ACC112 (cell line): Measurements from ENCODE around the gene SGPL1.
"Not testable (repeated sequence)": the region's sequence is repeated elsewhere in the genome, so short reads cannot be mapped to it uniquely, and the experiment has no call there.

ENCODE experiments used
- H2AFZ ChIP-seq: fragments of 200-600 bp; sonication (generic); one replicate; pipeline ENCODE4 v1.6.0; 2017; ENCODE audit warnings: antibody characterized with exemption, low read length; ENCODE audit not compliant: unreplicated experiment
- H3K27ac ChIP-seq: fragments of 200-600 bp; sonication (generic); 2 replicates; pipeline ENCODE4 v1.5.1; 2014; ENCODE audit warnings: low read depth, mild to moderate bottlenecking, antibody characterized with exemption, low read length, moderate library complexity
- H3K27me3 ChIP-seq: fragments of 200-600 bp; sonication (generic); 2 replicates; pipeline ENCODE4 v1.6.1; 2014; ENCODE audit warnings: mild to moderate bottlenecking, antibody characterized with exemption, low read length, moderate library complexity, mixed read lengths; ENCODE audit not compliant: insufficient read depth
- H3K36me3 ChIP-seq: fragments of 200-600 bp; sonication (generic); 2 replicates; pipeline ENCODE4 v1.6.1; 2016; ENCODE audit warnings: mild to moderate bottlenecking, antibody characterized with exemption, low read length, moderate library complexity, mixed read lengths; ENCODE audit not compliant: insufficient read depth
- H3K4me1 ChIP-seq: fragments of 200-600 bp; sonication (generic); one replicate; pipeline ENCODE4 v1.6.1; 2016; ENCODE audit warnings: low read length, mixed read lengths; ENCODE audit not compliant: insufficient read depth, unreplicated experiment, control insufficient read depth
- H3K4me3 ChIP-seq: fragments of 200-600 bp; sonication (generic); 2 replicates; pipeline ENCODE4 v1.5.1; 2014; ENCODE audit warnings: mild to moderate bottlenecking, low read depth, low read length
- H3K79me2 ChIP-seq: fragments of 200-600 bp; sonication (generic); one replicate; pipeline ENCODE4 v1.6.0; 2016; ENCODE audit warnings: low read length; ENCODE audit not compliant: control insufficient read depth, unreplicated experiment, insufficient read depth

The SGPL1 gene

DNA sequence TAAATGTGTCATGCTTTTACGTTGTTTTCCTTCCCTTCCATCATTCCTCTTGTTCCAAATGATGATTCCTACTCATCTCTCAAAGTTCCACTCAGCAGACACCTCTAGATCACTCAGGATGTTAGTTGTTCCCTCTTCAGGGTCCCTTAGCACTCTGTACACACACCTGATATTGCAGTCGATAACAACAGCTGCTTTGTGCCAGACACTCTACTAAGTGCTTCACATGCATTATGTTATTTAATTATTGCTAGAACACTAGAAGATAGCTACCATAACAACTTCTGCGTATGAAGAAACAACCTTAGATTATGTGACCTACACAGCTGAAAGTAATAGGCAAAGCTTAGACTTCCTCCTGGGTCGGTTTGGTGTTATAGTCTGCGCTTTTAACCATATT lies 43.0 kb downstream of the SGPL1 start:
- Histone ChIP-seq H3K36me3 (peaks cover 6% of the 10 kb centered on the region; the same call in 1 of the 2 replicates), H3K4me1 (no peaks in the 10 kb centered on the region), H3K4me3 (no peak overlapping the region), H3K27me3 (no peaks in the 10 kb centered on the region), H3K27ac (no peak overlapping the region), H2AFZ (no peak overlapping the region), H3K79me2 (no peaks in the 10 kb centered on the region)

DNA sequence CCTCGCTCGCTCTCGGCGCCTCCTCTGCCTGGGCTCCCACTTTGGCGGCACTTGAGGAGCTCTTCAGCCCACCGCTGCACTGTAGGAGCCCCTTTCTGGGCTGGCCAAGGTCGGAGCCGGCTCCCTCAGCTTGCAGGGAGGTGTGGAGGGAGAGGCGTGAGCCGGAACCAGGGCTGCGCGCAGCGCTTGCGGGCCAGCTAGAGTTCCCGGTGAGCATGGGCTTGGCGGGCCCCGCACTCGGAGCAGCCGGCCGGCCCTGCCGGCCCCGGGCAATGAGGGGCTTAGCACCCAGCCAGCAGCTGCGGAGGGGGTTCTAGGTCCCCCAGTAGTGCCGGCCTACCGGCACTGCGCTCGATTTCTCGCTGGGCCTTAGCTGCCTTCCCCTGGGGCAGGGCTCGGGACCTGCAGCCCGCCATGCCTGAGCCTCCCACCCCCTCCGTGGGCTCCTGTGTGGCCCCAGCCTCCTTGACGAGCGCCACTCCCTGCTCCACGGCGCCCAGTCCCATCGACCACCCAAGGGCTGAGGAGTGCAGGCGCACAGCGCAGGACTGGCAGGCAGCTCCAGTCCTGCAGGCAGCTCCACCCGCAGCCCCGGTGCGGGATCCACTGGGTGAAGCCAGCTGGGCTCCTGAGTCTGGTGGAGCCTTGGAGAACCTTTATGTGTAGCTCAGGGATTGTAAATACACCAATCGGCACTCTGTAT lies 45.9 kb downstream of the SGPL1 start:
- H3K4me1 ChIP-seq, H3K79me2 ChIP-seq, H3K27me3 ChIP-seq, H3K36me3 ChIP-seq, H3K4me3 ChIP-seq, H2AFZ ChIP-seq, H3K27ac ChIP-seq: not testable (repeated sequence)

DNA sequence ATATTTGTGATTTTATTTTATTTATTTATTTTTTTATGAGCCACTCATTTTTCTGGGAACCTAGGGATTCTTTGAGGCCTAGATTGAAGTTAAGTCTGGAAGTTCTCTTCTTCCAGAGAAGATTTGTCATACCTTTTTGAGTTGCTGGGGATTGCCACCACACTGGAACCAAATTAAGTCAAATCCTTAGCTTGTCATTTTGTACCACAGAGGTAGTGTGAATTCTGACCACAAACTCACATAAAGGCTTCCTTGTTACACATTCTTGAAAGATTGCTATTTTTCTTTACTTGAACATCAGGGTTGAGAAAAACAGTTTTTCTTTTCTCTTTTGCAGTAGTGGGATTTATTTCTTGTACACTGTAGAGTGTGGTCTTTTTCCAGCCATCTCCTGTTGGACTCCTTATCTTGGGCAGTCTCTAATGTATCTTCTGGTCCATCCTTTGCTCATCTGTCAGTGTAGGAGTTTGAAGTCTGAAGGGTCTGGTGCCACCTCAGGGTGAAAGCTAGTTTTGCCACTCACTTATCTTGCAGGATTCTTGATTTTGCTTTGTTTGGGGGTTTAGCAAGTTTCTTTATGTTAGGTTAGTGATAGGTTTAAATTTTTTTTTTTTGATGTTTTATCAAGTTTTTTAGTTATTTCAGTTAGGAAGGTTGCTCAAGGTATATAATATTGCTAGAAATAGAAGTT lies 47.9 kb downstream of the SGPL1 start:
- Histone ChIP-seq H3K4me1 (no peaks in the 10 kb centered on the region), H3K36me3 (no peaks in the 10 kb centered on the region; the same call in 1 of the 2 replicates), H3K27ac (no peak overlapping the region)

DNA sequence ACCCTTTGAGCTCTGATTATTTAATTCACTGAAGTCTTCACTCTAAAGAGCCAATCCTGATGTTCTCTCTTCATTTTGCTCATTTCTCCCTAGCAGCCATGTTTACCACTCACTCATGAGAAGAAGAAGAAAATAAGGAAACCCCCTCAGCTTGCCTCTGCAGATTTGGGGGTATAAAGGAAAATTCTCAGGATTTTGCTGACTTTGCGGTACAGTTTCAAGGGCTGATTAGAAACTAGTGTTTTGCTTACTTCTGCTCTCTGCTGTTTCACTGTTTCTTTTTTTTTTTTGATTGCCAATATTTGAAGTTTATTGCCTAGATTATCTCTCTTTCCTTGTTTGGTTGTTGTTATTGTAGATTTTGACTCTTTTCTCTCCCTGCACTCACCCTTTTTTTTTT lies 49.2 kb downstream of the SGPL1 start:
- H3K4me3 ChIP-seq = no peak overlapping the region
- no peak overlapping the region for H2AFZ ChIP-seq
- no peaks in the 10 kb centered on the region for H3K4me1 ChIP-seq
- no peak overlapping the region for H3K27ac ChIP-seq
- no peaks in the 10 kb centered on the region for H3K79me2 ChIP-seq
- H3K27me3 ChIP-seq = no peaks in the 10 kb centered on the region
- H3K36me3 ChIP-seq = no peaks in the 10 kb centered on the region

More for the DNA sequence above, 47.9 kb downstream of the SGPL1 start:
- no peak overlapping the region for H3K4me3 ChIP-seq
- no peaks in the 10 kb centered on the region for H3K27me3 ChIP-seq
- no peak overlapping the region for H2AFZ ChIP-seq
- H3K79me2 ChIP-seq = no peaks in the 10 kb centered on the region

DNA sequence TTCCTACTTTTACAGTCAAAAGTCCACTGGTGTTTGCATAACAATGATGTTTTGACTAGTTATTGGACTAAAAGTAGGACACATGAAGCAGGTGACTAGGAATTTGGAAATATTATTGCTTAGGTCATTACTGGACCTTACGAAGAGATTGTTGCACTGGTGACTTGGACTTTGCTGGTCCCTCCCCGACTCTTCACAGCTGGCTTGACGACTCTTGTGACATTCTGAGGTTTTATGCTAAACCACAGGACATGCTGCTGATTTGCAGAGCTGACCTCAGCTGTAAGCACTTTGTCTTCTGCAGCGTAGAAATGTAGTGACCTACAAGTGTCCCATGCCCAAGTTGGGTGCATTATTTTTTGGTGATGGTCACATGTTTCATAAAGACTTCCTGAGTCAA lies 50.7 kb downstream of the SGPL1 start:
- Histone ChIP-seq H2AFZ (no peak overlapping the region), H3K27me3 (no peaks in the 10 kb centered on the region), H3K27ac (no peak overlapping the region), H3K4me3 (no peak overlapping the region), H3K4me1 (no peaks in the 10 kb centered on the region), H3K79me2 (no peaks in the 10 kb centered on the region), H3K36me3 (0 out of 2 replicates have a peak, but pooled peaks cover 3% of the 10 kb centered on the region)

DNA sequence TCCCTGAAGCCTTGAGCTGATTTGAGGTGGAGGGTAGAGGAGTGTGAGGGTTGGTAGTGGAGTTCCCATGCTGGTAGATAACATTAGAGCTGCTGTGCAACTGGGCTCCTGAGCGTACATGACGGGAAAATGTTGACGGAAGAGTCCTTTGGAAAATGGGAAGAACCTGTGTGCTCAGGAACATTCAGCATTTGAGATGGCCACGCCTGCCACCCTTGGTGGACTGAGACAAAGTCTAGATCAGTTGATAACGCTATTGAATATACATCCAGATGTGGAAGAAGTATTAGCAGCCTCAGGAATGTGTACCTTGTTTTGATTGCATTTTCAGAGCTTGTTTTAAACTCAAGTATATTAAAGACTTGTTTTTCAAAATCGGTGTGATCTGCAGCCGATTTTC lies 56.5 kb downstream of the SGPL1 start:
- Histone ChIP-seq H3K4me1 (no peaks in the 10 kb centered on the region), H3K36me3 (0 out of 2 replicates have a peak, but pooled peaks cover 14% of the 10 kb centered on the region), H2AFZ (no peak overlapping the region), H3K27me3 (no peaks in the 10 kb centered on the region), H3K4me3 (no peak overlapping the region), H3K27ac (no peak overlapping the region), H3K79me2 (no peaks in the 10 kb centered on the region)

DNA sequence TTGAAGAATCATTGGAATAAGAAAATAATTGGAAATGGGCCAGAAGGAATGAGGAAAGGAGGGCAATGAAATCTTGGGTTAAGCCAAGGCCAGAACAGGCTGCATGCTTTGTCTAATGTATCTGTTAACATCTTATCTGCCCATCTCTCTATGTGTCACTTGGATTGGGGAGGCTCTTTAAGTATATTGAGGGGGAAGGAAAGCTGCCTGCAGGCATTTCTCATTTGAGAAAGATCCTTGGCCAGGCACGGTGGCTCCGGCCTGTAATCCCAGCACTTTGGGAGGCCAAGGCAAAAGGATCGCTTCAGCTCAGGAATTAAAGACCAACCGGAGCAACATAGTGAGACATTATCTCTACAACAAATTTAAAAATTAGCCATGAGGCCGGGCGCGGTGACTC lies 58.3 kb downstream of the SGPL1 start:
- Histone ChIP-seq H3K27ac (no peak overlapping the region), H2AFZ (no peak overlapping the region), H3K4me3 (no peak overlapping the region), H3K36me3 (0 out of 2 replicates have a peak, but pooled peaks cover 14% of the 10 kb centered on the region), H3K4me1 (no peaks in the 10 kb centered on the region), H3K79me2 (no peaks in the 10 kb centered on the region), H3K27me3 (no peaks in the 10 kb centered on the region)

DNA sequence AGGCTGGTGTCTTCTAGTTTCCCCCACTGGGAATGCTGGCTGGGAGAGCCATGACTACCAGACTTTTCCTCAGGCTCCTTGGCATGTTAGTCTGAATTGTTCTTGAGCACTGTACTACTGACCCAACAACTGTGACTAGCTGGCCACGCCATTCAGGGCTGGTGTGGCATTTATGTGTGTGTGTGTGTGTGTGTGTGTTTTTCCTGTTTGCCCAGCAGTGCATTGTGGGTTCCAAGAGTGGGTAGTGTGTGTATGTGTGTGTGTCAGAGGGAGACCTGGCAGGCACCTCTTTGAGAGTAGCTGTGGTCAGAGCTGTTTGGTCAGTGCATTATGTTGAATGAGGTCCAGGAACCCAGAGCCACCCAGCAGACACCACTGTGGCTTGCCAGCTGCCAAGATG lies 63.5 kb downstream of the SGPL1 start:
- Histone ChIP-seq H3K79me2 (no peaks in the 10 kb centered on the region), H2AFZ (no peak overlapping the region), H3K27me3 (no peaks in the 10 kb centered on the region), H3K4me3 (no peak overlapping the region), H3K27ac (no peak overlapping the region), H3K4me1 (no peaks in the 10 kb centered on the region), H3K36me3 (0 out of 2 replicates have a peak, but pooled peaks cover 4% of the 10 kb centered on the region)

DNA sequence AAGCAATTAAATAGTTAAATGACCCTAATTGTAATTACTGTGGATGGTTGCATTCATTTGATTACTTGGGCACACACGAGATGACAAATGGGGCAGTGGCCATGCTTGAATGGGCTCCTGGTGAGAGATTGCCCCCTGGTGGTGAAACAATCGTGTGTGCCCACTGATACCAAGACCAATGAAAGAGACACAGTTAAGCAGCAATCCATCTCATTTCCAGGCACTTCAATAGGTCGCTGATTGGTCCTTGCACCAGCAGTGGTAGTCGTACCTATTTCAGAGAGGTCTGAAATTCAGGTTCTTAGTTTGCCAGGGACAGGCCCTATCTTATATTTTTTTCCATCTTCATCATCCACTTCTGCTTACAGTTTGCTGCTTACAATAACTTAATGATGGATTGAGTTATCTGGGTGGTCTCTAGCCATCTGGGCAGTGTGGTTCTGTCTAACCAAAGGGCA lies 64.4 kb downstream of the SGPL1 start:
- Histone ChIP-seq H3K4me3 (no peak overlapping the region), H3K27me3 (no peaks in the 10 kb centered on the region), H3K79me2 (no peaks in the 10 kb centered on the region), H3K4me1 (no peaks in the 10 kb centered on the region), H2AFZ (no peak overlapping the region), H3K36me3 (0 out of 2 replicates have a peak, but pooled peaks cover 4% of the 10 kb centered on the region), H3K27ac (no peak overlapping the region)

DNA sequence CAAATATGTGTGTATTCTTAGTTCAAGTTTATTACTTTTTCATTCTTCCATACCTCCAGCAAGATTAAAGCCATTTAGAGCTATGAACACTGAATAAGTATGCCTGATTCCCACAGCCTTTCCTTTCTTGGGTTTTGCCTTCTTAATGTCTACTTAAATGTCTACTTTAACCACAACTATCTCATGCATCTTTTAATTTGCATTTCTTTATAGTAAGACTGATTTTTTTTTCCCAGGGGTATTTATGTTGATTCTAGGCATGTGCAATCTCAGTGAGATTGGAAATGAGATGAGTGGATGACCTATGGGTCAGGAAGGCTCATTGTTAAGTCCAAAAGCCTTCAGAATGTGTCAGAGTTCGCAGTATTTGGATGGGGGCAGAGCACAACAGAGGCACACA lies 69.0 kb downstream of the SGPL1 start:
- H3K79me2 ChIP-seq = no peaks in the 10 kb centered on the region
- no peak overlapping the region for H2AFZ ChIP-seq
- no peaks in the 10 kb centered on the region for H3K27me3 ChIP-seq
- no peak overlapping the region for H3K27ac ChIP-seq
- peaks cover 8% of the 10 kb centered on the region for H3K4me1 ChIP-seq
- no peak overlapping the region for H3K4me3 ChIP-seq
- H3K36me3 ChIP-seq = no peaks in the 10 kb centered on the region

DNA sequence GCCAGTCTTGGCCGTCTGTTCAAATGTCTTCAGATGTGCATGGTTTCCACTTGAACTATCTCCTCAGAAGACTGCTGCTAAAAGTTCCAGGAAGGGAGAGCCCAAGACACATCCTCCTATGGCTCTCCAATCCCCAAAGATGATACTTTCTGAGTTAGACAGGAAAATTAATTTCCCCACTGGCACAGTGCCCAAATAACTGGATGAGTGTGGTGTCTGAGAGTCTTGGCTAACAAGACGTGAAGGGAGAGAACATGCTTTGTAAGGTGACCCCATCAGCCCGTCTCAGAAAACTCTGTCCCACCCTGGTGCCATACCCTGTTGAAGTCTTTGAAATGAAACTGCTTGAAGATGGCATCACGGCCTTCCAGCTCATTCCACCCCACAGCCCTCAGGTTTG lies 69.7 kb downstream of the SGPL1 start:
- Histone ChIP-seq H3K4me3 (no peak overlapping the region), H3K4me1 (peaks cover 8% of the 10 kb centered on the region), H3K27me3 (no peaks in the 10 kb centered on the region), H2AFZ (no peak overlapping the region), H3K79me2 (no peaks in the 10 kb centered on the region), H3K36me3 (no peaks in the 10 kb centered on the region), H3K27ac (no peak overlapping the region)
